Measurements from ENCODE around the gene EIPR1.

The EIPR1 gene

GRCh38 chr2:3257166-3257565 lies 120.5 kb downstream of the EIPR1 start:
- Histone ChIP-seq H2AFZ (ENCODE audit: low read depth, low read length) (no peak overlapping the region), H2BK12ac (ENCODE audit: low read length in 2 of 2) (no peak overlapping the region), H2BK120ac (ENCODE audit: low read depth, low read length) (no peak overlapping the region), H3K23ac (ENCODE audit: low read length in 2 of 2) (no peak overlapping the region), H2BK15ac (ENCODE audit: low read depth, poor library complexity, severe bottlenecking) (no peak overlapping the region), H3K18ac (ENCODE audit: low read depth in 1 of 2, low read length in 2 of 2) (no peak overlapping the region), H4K91ac (ENCODE audit: low read length) (no peak overlapping the region), H3K9ac (ENCODE audit: low read length) (no peak overlapping the region), H3K4me2 (ENCODE audit: low read length, poor library complexity, severe bottlenecking) (no peak overlapping the region), H2BK5ac (ENCODE audit: low read depth, low read length, poor library complexity, severe bottlenecking) (no peak overlapping the region), H4K8ac (ENCODE audit: low read length) (peak overlapping the region; percentile 55), H3K4ac (ENCODE audit: low read depth in 1 of 2, low read length in 2 of 2) (no peak overlapping the region), H3K9me3 (ENCODE audit: control insufficient read depth, low read length) (no peaks in the 10 kb centered on the region), H3K36me3 (ENCODE audit: control insufficient read depth in 1 of 2, insufficient read depth in 2 of 2, low read depth in 1 of 2, low read length in 2 of 2) (peaks cover 12 to 23% of the 10 kb centered on the region in 2 experiments), H2AK5ac (ENCODE audit: low read length, severe bottlenecking) (no peak overlapping the region), H3K27me3 (ENCODE audit: control insufficient read depth in 1 of 2, insufficient read depth in 1 of 2, low read length in 2 of 2) (no peaks in the 10 kb centered on the region), H3K4me3 (ENCODE audit: insufficient read depth in 1 of 2, low read depth in 1 of 2, low read length in 2 of 2) (no peak overlapping the region), H3K79me1 (replicated peaks; ENCODE audit: low read length, poor library complexity, severe bottlenecking) (peaks cover 31% of the 10 kb centered on the region), H3K14ac (ENCODE audit: low read length in 2 of 2) (no peak overlapping the region), H3K27ac (ENCODE audit: low read length, poor library complexity, severe bottlenecking) (no peak overlapping the region), H3K4me1 (ENCODE audit: control insufficient read depth, insufficient read depth, low read depth, low read length) (peaks cover 17% of the 10 kb centered on the region)
- DNase-seq = peak; percentile 2
- 87% methylated on average over 14 of the region's 14 CpGs for WGBS

GRCh38 chr2:3256605-3257004 lies 121.0 kb downstream of the EIPR1 start:
- Histone ChIP-seq H3K9me3 (ENCODE audit: control insufficient read depth, low read length) (no peaks in the 10 kb centered on the region), H2AK5ac (ENCODE audit: low read length, severe bottlenecking) (no peak overlapping the region), H3K4me3 (ENCODE audit: insufficient read depth in 1 of 2, low read depth in 1 of 2, low read length in 2 of 2) (no peak overlapping the region), H3K4me2 (ENCODE audit: low read length, poor library complexity, severe bottlenecking) (no peak overlapping the region), H2BK12ac (ENCODE audit: low read length in 2 of 2) (no peak overlapping the region), H4K91ac (ENCODE audit: low read length) (no peak overlapping the region), H3K9ac (ENCODE audit: low read length) (no peak overlapping the region), H3K27me3 (ENCODE audit: control insufficient read depth in 1 of 2, insufficient read depth in 1 of 2, low read length in 2 of 2) (no peaks in the 10 kb centered on the region), H2BK5ac (ENCODE audit: low read depth, low read length, poor library complexity, severe bottlenecking) (no peak overlapping the region), H3K14ac (ENCODE audit: low read length in 2 of 2) (peak overlapping the region in 1 of 2 experiments; percentile 18), H3K36me3 (ENCODE audit: control insufficient read depth in 1 of 2, insufficient read depth in 2 of 2, low read depth in 1 of 2, low read length in 2 of 2) (peaks cover 12 to 23% of the 10 kb centered on the region in 2 experiments), H3K23ac (ENCODE audit: low read length in 2 of 2) (no peak overlapping the region), H3K27ac (ENCODE audit: low read length, poor library complexity, severe bottlenecking) (no peak overlapping the region), H2BK120ac (ENCODE audit: low read depth, low read length) (no peak overlapping the region), H2BK15ac (ENCODE audit: low read depth, poor library complexity, severe bottlenecking) (peak overlapping the region; percentile 57), H3K79me1 (replicated peaks; ENCODE audit: low read length, poor library complexity, severe bottlenecking) (peaks cover 31% of the 10 kb centered on the region), H2AFZ (ENCODE audit: low read depth, low read length) (no peak overlapping the region), H3K4me1 (ENCODE audit: control insufficient read depth, insufficient read depth, low read depth, low read length) (peaks cover 17% of the 10 kb centered on the region), H4K8ac (ENCODE audit: low read length) (no peak overlapping the region), H3K4ac (ENCODE audit: low read depth in 1 of 2, low read length in 2 of 2) (no peak overlapping the region), H3K18ac (ENCODE audit: low read depth in 1 of 2, low read length in 2 of 2) (no peak overlapping the region)
- DNase-seq = no peak
- WGBS = 97% methylated on average over 13 of the region's 13 CpGs

GRCh38 chr2:3256157-3256556 lies 121.5 kb downstream of the EIPR1 start:
- no peak overlapping the region for H2BK120ac ChIP-seq (ENCODE audit: low read depth, low read length)
- no peak overlapping the region for H3K9ac ChIP-seq (ENCODE audit: low read length)
- no peak overlapping the region for H2AFZ ChIP-seq (ENCODE audit: low read depth, low read length)
- H3K4me2 ChIP-seq (ENCODE audit: low read length, poor library complexity, severe bottlenecking) = no peak overlapping the region
- no peak overlapping the region for H3K4ac ChIP-seq (ENCODE audit: low read depth in 1 of 2, low read length in 2 of 2)
- H3K18ac ChIP-seq (ENCODE audit: low read depth in 1 of 2, low read length in 2 of 2) = no peak overlapping the region
- H3K4me3 ChIP-seq (ENCODE audit: insufficient read depth in 1 of 2, low read depth in 1 of 2, low read length in 2 of 2) = no peak overlapping the region
- no peak for DNase-seq
- no peaks in the 10 kb centered on the region for H3K9me3 ChIP-seq (ENCODE audit: control insufficient read depth, low read length)
- H3K23ac ChIP-seq (ENCODE audit: low read length in 2 of 2) = no peak overlapping the region
- peaks cover 29% of the 10 kb centered on the region for H3K79me1 ChIP-seq (replicated peaks; ENCODE audit: low read length, poor library complexity, severe bottlenecking)
- no peak overlapping the region for H4K8ac ChIP-seq (ENCODE audit: low read length)
- no peak overlapping the region for H2BK5ac ChIP-seq (ENCODE audit: low read depth, low read length, poor library complexity, severe bottlenecking)
- no peak overlapping the region for H2AK5ac ChIP-seq (ENCODE audit: low read length, severe bottlenecking)
- H3K14ac ChIP-seq (ENCODE audit: low read length in 2 of 2) = no peak overlapping the region
- no peak overlapping the region for H3K27ac ChIP-seq (ENCODE audit: low read length, poor library complexity, severe bottlenecking)
- H3K36me3 ChIP-seq (ENCODE audit: control insufficient read depth in 1 of 2, insufficient read depth in 2 of 2, low read depth in 1 of 2, low read length in 2 of 2) = peaks cover 12 to 19% of the 10 kb centered on the region in 2 experiments
- H3K27me3 ChIP-seq (ENCODE audit: control insufficient read depth in 1 of 2, insufficient read depth in 1 of 2, low read length in 2 of 2) = no peaks in the 10 kb centered on the region
- WGBS = 95% methylated on average over 15 of the region's 16 CpGs
- peaks cover 17% of the 10 kb centered on the region for H3K4me1 ChIP-seq (ENCODE audit: control insufficient read depth, insufficient read depth, low read depth, low read length)
- no peak overlapping the region for H4K91ac ChIP-seq (ENCODE audit: low read length)
- H2BK12ac ChIP-seq (ENCODE audit: low read length in 2 of 2) = no peak overlapping the region
- no peak overlapping the region for H2BK15ac ChIP-seq (ENCODE audit: low read depth, poor library complexity, severe bottlenecking)

- H3K4ac ChIP-seq (ENCODE audit: low read depth in 1 of 2, low read length in 2 of 2) = no peak overlapping the region
- H3K4me3 ChIP-seq (ENCODE audit: insufficient read depth in 1 of 2, low read depth in 1 of 2, low read length in 2 of 2) = no peak overlapping the region
- H2BK5ac ChIP-seq (ENCODE audit: low read depth, low read length, poor library complexity, severe bottlenecking) = no peak overlapping the region
- peaks cover 3% of the 10 kb centered on the region for H3K9me3 ChIP-seq (ENCODE audit: control insufficient read depth, low read length)
- H2BK15ac ChIP-seq (ENCODE audit: low read depth, poor library complexity, severe bottlenecking) = no peak overlapping the region
- H2AFZ ChIP-seq (ENCODE audit: low read depth, low read length) = no peak overlapping the region
- no peak overlapping the region for H2BK12ac ChIP-seq (ENCODE audit: low read length in 2 of 2)
- H3K9ac ChIP-seq (ENCODE audit: low read length) = no peak overlapping the region
- no peak overlapping the region for H2AK5ac ChIP-seq (ENCODE audit: low read length, severe bottlenecking)
- H3K27ac ChIP-seq (ENCODE audit: low read length, poor library complexity, severe bottlenecking) = no peak overlapping the region
- H3K79me1 ChIP-seq (replicated peaks; ENCODE audit: low read length, poor library complexity, severe bottlenecking) = peaks cover 34% of the 10 kb centered on the region
- H2BK120ac ChIP-seq (ENCODE audit: low read depth, low read length) = no peak overlapping the region
- DNase-seq = no peak
- H3K18ac ChIP-seq (ENCODE audit: low read depth in 1 of 2, low read length in 2 of 2) = no peak overlapping the region
- H3K4me2 ChIP-seq (ENCODE audit: low read length, poor library complexity, severe bottlenecking) = no peak overlapping the region
- H3K14ac ChIP-seq (ENCODE audit: low read length in 2 of 2) = no peak overlapping the region
- H3K27me3 ChIP-seq (ENCODE audit: control insufficient read depth in 1 of 2, insufficient read depth in 1 of 2, low read length in 2 of 2) = no peaks in the 10 kb centered on the region
- H4K8ac ChIP-seq (ENCODE audit: low read length) = no peak overlapping the region
- peaks cover 17% of the 10 kb centered on the region for H3K4me1 ChIP-seq (ENCODE audit: control insufficient read depth, insufficient read depth, low read depth, low read length)
- peaks cover 12 to 25% of the 10 kb centered on the region in 2 experiments for H3K36me3 ChIP-seq (ENCODE audit: control insufficient read depth in 1 of 2, insufficient read depth in 2 of 2, low read depth in 1 of 2, low read length in 2 of 2)
- WGBS = 99% methylated on average over 9 of the region's 10 CpGs
- no peak overlapping the region for H3K23ac ChIP-seq (ENCODE audit: low read length in 2 of 2)
- no peak overlapping the region for H4K91ac ChIP-seq (ENCODE audit: low read length)
Measured at GRCh38 chr2:3254442-3254941, 123.1 kb downstream of the EIPR1 start.
